Stimulated activated CD8-positive, alpha-beta memory T cell treated with anti-CD3 and anti-CD28 coated beads, Interleukin-12 subunit alpha, Interleukin-12 subunit beta, amount 100 ng/mL, for 24 hours (primary cell): ENCODE data around the gene EXD3.
A peak's percentile ranks its signal among the peaks of the same experiment; 100 is the strongest.

Experiments
- DNase-seq: peaks from one replicate; pipeline ENCODE4 v3.0.0-alpha.2; 2020; ENCODE audit errors: extremely low read depth

Gene EXD3

DNA sequence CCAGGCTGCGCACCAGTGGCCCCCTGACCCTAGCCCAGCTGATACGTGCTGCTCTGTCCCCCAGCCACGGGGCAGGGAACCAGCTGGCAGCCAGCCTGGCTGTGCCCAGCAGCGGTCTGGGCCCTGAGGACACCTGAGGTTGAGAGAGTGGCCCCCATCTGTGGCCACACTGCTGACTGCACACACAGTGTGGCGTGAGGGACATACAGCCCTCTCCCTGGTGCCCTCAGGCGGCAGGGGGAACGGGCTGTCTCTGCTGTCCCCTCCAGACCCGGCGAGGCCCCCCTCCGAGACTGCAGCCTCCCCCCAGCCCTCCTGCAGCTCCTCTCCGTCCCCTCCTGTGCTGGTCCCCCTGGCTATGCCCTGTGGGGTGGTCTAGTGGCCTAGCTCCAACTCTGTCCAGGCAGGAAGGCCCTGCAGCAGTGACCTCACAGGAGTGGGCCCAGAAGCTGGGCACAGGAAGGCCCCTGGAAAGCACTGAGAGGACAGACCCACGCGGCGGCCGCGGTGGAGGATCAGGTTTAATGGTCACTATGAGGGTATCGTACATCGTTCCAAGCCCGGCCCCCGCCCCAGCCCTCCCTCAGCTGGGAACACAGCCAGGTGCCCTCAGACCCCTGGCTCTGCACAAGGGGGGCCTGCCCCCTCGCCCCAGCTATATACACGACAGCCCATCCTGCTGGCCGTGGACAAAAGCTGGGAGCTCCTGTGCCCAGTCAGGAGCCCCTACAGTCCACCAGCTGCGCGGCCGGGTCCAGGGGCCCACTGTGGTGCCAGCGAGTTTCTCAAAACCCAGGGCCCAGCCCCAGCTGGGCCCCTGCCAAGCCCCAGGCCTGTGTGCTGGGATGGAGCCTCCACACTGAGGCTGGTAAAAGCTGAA is 25.0 kb upstream of the EXD3 start:
- DNase-seq: no peak

DNA sequence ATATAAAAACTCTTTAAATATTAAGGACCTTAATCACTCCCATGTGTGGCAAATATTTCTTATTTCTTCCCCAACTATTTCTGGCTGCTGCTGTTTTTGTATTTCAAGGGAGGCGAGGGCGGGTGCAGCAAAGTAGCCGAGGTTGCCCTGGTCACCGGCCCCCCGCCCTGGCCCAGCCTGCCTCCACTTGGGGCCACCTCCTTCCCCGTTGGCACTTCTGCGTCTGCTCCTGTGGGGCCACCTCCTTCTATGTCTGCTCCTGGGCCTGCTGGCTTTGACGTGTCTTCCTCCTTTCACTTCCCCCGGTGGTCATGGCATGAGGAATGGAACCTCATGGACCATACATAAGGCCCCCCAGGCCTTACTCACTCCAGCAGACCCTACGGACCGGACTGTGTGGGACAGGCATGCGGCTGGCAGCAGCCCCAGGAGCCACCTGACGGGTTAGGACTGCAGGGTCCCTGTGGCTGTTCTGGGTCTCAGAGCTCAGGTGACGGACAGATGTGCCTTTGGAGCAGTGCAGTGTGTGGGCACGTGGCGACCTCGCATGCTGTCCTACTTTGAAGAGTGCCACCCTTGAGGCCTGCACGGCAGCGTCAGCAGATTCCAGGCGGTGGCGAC is 24.0 kb upstream of the EXD3 start:
- no peak for DNase-seq

DNA sequence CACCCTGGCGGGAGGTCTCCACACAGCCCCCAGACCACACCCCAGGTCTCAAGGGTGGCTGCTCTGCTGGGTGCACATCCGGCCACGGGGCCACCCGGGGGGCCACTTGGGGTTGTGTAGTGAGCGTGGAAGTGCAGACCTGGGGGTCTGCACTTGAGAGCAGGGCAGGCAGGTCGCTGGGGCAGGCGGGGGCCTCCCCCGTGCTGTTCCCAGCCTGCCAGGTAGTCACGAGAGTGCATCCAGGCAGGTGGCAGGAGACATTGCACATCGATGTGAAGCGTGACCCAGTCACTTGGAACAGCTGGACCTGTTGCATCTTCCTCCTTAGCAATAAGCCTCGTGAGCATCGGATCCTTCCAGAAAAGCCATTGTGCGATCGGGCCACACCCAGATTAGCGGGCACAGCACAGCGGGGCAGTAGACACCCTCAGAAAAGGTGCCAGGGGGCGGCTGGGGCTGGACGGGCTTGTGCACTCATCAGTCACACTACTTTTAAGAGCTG is 23.0 kb upstream of the EXD3 start:
- DNase-seq: no peak

DNA sequence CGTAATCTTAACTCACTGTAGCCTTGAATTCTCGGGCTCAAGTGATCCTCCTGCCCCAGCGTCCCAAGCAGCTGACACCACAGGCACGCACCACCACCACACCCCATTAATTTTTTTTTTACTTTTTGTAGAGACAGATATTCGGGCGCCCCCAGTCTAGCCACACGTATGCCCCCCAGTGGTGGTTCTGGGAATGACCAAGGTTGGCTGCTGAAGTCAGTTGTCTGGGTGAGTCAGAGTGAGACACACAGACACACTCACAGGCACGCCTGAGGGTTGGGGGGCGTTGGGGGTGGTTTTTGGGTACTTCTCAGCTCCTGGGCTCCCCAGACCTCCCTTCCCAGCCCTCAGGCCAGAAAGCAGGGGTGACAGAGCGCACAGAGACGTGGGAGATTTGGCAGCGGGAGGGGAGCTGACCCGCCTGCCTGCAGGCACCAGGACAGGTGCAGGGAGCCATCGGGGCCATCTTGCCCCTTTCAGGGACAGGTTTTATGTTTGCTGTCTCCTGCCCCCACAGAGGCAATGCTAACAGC is 22.4 kb upstream of the EXD3 start:
- peak; percentile 65 for DNase-seq

DNA sequence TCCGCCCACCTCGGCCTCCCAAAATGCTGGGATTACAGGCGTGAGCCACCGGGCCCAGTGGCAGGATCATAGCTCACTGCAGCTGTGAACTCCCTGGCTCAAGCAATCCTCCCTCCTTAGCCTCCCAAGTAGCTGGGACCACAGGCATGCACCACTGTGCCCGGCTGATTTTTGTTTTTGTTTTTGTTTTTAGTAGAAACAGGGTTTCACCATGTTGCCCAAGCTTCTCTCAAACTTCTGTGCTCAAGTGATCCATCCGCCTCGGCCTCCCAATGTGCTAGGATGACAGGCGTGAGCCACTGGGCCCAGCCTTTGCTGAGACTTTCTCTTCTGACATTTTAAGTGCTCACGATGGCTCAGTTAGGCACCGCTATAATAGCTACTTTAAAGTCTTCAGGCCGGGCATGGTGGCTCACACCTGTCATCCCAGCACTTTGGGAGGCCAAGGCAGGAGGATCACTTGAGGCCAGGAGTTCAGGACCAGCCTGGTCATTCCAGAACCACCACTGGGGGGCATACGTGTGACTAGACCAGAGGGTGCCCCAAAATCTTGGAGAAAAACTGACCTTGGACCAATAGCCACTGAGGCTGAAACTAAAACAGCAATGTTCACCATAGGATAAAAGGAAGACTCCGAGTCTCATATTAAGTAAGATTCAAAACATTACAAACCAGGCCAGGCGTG is 21.3 kb upstream of the EXD3 start:
- no peak for DNase-seq

DNA sequence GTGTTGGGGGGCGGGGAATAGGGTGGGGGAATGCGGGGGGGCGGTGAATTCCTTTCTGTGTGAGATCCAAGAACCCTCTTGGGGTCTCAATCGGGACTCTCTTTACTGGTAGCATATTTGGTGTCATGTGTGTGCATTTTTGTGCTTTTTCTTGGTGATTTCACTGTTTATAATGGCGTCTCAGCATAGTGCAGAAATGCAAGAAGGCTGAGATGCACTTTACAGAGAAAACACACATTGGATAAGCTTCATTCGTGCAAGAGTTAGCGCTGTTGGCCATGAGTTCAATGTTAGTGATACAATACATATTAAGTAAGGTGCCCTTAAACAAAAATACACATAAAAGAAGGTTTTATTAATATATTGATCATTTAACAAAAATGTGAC is 19.0 kb upstream of the EXD3 start:
- DNase-seq: no peak

DNA sequence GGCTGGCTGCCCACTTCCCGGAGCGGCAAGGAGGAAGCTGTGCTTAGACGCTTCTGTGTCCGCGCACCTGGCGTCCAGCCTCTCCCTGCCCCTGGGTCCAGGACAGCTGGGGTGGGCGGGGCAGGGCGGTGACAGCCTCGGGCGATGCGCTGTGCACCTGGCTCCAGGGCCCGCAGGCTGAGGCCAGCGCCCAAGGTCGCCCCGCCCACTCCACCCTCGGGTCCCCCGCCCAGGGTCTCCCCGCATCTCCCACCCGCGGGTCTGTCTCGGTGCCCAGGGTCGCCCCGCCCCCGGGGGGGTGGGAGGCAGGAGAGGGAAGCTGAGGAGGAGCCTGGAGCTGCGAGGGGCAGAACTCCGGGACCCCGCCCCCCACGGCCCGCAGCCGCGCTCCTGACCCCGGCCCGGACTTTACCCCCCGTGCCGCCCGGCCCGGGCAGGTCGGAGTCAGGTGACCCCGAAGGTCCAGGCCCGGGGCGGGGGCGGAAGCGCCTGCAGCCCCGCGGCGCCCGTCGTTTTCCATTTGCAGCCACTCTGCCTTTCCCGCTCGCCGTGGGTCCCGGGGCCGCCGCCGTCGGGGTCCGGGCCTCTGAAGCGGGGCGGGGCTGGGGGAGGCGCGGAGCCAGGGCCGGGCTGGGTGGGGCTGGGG is 18.4 kb upstream of the EXD3 start, which contains the start of gene ENTPD8:
ENTPD8 (minus strand) TSS at position 69 of the 646 bp plus-strand sequence. CDS start 3,072 bp downstream, outside the sequence.
- DNase-seq: no peak

DNA sequence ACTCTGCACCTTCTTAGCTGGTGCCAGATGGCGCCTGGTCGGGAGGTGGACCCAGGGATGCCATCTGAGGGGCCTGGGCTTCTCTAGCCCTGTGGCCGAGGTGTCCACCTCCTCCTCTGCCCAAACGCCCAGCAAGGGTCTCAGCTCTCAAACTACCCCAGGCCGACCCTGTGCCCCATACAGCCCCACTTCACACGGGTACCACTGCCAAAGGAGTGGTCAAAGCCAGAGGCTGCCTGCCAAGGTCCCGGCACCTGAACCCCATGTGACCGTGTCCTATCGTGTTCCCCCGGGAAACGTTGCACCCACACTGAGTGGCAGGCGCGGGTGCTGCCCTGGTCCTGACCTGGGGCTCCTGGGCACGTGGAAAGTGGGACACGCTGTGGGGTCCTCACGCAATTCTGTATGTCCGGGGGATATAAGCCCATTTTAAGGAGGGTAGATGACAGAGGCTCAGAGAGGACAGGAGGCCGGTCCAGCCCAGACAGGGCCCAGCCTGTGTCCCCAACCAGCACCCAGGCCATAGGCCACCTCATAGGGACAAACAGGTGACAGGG is 16.3 kb upstream of the EXD3 start:
- no peak for DNase-seq

DNA sequence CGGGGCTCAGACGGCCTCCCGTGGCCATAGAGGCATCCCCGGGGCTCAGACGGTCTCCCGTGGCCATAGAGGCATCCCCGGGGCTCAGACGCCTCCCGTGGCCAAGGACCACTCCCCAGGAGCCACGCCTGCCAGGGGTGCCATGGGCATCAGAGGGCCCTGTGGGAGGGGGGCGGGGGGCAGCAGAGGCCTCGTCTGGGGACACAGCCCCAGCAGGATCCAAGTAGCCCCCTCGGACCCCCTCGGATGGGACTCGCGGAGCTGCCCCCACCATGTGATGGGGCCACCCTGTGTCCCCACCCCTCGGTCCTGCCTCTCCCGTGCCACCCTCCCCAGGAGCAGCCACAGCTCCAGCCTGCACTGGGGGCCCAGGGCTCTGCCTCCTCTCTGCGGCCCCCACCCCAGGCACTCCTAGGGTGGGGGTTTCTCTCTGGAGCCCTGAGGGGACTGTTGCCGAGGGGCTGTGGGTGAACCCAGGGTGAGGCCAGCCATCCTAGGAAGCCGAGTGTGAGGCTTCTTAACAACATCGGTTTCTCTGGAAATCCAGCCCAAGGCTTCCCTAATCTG is 15.7 kb upstream of the EXD3 start:
- DNase-seq: no peak

DNA sequence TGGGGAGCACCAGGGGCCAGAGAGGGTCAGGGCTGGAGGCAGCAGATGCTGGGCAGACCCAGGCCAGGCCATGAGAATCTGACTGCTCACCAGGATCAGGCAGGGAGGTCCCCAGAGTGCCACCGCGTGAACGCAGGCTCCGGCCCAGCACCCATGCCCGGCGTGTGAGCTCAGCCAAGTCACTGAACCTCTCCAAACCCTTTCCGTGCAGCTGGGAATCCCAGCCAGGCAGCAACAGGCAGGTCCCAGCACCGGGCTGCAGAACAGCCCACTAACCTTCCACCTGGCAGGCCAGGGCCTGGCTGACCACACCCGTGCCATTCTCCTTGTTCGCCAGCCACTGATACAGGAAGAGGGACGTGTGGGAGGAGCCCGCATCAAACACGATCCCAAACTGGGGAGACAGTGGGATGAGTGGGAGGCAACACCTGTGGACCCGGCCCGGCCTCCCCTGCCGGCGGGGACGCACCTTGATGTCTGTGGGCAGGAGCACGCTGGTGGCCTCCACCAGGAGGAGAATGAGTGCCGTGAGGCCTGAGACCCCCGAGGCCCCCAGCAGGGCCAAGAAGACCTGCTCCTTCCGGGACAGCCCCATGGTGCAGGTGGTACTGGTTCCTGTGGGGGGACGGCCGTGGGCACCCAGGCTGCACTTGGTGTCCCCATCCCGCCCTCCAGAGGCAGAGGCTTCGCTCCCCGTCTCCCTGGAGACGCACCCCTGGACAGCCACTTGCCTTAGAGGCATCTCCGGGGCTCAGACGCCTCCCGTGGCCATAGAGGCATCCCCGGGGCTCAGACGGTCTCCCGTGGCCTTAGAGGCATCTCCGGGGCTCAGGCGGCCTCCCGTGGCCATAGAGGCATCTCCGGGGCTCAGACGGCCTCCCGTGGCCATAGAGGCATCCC is 15.0 kb upstream of the EXD3 start:
- no peak for DNase-seq

DNA sequence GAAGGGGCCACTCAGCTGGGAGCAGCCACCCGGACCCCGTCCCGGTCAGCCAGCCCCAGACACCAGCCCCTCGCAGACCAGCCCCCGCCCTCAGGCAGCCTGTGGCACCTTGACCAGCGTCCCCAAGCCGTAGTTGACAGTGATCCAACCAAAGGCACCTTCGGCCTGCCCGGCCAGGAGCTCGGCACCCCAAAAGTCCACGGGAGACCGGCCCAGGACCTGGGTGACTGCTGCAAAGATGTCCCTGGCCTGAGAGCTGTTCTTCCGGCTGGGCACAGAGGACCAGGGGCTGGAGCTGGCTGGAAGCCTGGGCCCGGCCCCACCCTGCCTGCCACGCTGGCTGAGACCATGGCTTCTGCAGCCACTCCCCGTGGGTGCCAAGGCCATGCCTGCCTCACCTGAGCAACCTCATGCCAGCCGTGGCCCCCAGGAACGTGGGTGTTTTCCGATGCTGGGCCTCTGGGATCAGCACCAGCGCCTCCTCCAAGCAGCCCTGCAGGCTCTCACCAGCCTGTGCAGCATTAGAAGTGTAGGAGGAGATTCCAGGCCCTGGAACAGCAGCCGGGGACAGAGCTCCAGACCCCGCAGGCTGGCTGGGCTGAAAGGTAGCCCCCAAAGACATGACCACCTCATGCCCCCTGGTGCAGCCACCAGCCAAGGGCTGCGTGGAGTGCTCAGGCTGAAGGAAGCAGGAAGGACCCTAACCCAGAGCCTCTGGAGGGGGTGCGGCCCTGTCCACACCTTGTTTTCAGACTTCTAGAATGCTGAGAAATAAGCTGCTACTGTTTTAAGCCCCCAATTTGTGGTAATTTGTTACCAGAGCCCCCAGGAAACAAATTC is 14.0 kb upstream of the EXD3 start:
- no peak for DNase-seq

DNA sequence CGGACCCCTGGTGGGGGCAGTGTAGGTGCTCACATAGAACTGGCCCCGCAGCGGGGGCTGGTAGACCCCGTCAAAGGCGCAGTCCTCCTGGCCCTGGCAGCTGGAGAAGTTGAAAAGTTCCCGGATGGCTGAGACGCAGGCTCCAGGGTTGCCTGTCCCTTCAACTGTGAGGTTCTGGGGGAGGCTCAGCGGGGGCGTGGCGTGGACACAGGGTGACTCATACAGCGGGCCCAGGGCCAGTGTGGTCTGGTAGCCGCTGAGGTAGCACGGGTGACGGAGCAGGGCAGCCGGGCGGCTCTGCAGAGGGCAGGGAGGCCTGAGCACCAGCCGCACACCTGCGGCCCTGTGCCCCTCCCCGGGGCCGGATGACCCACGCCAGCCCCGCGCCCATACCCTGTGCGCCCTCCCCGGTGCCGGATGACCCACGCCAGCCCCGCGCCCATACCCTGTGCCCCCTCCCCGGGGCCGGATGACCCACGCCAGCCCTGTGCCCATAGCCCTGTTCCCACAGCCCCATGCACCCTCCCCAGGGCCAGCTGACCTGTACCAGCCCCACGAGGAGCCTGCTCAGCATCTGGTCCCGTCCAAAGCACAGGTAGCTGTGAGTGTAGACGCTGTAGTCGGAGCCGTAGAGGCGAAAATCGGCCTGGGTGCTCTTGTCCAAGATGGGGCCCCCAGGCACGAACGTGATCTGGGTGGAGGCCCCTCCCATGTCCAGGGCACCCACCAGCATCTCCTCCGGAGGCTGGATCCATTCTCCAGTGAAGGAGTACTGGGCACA is 13.2 kb upstream of the EXD3 start:
- DNase-seq: no peak

DNA sequence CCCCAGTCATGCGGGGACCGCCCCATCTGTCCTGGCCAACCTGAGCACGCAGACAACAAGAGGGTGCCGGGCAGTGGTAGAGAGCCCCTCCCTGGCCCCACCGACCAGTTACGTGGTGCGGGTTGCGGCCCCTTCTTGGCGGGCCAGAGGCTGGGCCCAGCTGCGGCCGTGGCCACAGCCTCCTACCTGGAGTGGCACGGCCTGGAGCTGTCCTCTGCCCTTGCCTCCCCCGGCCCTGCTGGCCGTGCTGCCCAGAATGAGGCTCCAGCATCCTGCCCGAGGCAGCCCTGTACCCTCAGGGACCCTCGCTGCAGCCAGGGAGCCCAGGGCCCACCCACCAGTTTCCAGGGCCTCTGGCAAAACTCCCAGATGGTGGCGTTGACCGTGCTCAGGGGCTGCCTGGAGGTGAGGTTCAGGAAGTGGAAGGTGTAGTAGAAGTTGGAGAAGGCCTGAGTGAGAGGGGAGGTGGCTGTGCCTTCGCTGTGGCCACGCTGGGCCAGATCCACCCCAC is 12.5 kb upstream of the EXD3 start:
- no peak for DNase-seq

DNA sequence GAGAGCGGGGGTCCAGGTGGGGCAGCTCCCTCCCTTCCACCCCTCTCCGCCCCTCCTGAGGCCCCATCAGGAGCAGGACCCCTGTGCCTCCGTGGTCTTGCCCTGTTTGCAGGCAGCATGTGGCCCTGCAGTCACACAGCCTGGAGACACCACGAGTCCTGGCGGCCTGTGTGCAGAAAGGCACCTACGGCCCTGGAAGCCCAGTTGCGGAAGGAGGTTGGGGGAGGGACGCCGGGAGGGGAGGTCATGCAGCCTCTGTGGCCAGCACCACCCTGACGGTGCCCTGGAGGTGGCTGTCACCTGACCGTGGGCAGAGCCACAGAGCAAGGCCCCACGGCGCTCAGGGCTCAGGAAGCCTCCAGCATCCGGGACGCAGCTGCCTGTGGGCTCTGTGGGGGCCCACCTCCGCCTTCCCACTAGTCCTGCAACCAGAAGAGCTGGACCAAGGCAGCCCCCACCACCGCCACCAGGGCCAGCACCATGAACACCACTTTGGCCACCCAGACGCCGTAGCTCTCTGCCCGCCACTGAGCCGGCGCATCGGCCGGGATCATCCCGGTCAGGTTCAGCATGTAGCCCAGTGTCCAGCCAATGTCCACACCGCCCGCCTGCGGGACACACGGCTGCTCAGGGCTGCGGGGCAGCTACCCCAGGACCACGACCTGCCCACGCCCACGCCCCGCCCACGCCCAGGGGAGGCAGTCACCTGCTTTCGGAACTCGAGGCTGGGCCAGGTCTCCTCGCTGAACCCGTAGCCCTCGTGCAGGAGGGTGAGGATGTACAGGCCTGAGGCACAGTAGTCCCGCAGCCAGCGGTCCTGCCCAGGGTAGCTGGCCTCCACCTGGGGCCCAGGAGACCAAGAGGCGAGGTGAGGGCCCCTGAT is 11.8 kb upstream of the EXD3 start:
- no peak for DNase-seq

DNA sequence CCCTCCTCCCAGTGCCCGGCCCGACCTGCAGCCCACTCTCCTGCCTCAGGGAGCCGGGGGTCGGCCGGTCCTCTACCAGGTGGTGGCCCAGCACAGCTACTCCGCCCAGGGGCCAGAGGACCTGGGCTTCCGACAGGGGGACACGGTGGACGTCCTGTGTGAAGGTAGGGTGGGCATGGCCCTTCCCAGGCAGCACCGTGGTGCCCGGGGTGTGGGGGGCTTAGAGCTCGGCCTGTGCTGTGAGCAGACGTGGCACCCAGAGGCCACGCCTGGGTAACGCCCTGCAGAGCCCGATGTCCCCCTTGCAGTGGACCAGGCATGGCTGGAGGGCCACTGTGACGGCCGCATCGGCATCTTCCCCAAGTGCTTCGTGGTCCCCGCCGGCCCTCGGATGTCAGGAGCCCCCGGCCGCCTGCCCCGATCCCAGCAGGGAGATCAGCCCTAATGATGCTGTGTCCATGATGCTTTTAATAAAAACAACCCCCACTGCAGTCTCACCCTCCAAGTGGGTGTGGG is 11.0 kb upstream of the EXD3 start:
- no peak for DNase-seq

DNA sequence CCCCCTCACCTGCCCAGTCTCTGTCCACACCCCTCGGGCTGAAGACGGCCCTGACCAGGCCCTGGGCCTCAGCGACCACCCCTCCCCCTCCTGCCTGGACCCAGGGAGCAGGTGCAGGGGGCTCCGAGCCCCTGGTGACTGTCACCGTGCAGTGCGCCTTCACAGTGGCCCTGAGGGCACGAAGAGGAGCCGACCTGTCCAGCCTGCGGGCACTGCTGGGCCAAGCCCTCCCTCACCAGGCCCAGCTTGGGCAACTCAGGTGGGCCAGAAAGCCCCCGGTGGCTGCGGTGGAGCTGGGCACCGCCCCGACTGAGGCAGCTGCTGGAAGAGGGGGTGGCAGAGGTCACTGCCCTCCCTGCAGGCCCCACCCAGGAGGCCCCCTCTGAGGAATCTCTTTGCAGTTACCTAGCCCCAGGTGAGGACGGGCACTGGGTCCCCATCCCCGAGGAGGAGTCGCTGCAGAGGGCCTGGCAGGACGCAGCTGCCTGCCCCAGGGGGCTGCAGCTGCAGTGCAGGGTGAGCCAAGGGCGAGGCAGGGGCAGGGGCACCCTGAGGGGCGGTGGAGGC is 10.5 kb upstream of the EXD3 start:
- DNase-seq: no peak
